Trophoblast cell (in vitro differentiated cells and primary cell): ENCODE data around the gene PTPRM.

Source experiments
- DNase-seq, 2 donors: peaks; one replicate each; pipeline ENCODE4 v3.0.0-alpha.2; 2016
- H2AFZ ChIP-seq: 2 replicates; pipeline ENCODE4 v1.6.1; 2013; ENCODE audit warnings: low read length, moderate library complexity, mild to moderate bottlenecking; ENCODE audit not compliant: insufficient read depth, poor library complexity
- H2AK5ac ChIP-seq: 2 replicates; pipeline ENCODE4 v1.6.1; 2013; ENCODE audit warnings: mild to moderate bottlenecking, low read length
- H2BK120ac ChIP-seq: 2 replicates; pipeline ENCODE4 v1.6.1; 2013; ENCODE audit warnings: low read length, mild to moderate bottlenecking, moderate library complexity; ENCODE audit not compliant: insufficient read depth, poor library complexity
- H2BK12ac ChIP-seq: 2 replicates; pipeline ENCODE4 v1.6.1; 2013; ENCODE audit warnings: mild to moderate bottlenecking, low read length, moderate library complexity
- H2BK5ac ChIP-seq: 2 replicates; pipeline ENCODE4 v1.6.1; 2013; ENCODE audit warnings: low read length, low read depth, moderate library complexity, mild to moderate bottlenecking; ENCODE audit not compliant: poor library complexity
- H3K14ac ChIP-seq: 2 replicates; pipeline ENCODE4 v1.6.1; 2013; ENCODE audit warnings: mild to moderate bottlenecking, low read length
- H3K18ac ChIP-seq: 2 replicates; pipeline ENCODE4 v1.6.1; 2013; ENCODE audit warnings: mild to moderate bottlenecking, low read length
- H3K23ac ChIP-seq: 2 replicates; pipeline ENCODE4 v1.6.1; 2013; ENCODE audit warnings: low read length
- H3K27ac ChIP-seq: 2 replicates; pipeline ENCODE4 v1.5.1; 2013; ENCODE audit warnings: low read depth, mild to moderate bottlenecking, inconsistent platforms, low read length, moderate library complexity
- H3K27me3 ChIP-seq: 2 replicates; pipeline ENCODE4 v1.6.1; 2013; ENCODE audit warnings: inconsistent platforms, mild to moderate bottlenecking, low read length, moderate library complexity; ENCODE audit not compliant: insufficient read depth
- H3K36me3 ChIP-seq, 2 experiments: 1 replicate in 1 of 2; 2 replicates in 1 of 2; pipeline ENCODE4 v1.6.1; 2013; ENCODE audit warnings: low read length in 2 of 2, mild to moderate bottlenecking in 2 of 2, moderate library complexity in 1 of 2; ENCODE audit not compliant: insufficient read depth in 2 of 2, control insufficient read depth in 1 of 2
- H3K4ac ChIP-seq: 2 replicates; pipeline ENCODE4 v1.6.1; 2013; ENCODE audit warnings: low read depth, mild to moderate bottlenecking, low read length, moderate library complexity
- H3K4me1 ChIP-seq, 2 experiments: 1 replicate in 1 of 2; 2 replicates in 1 of 2; pipeline ENCODE4 v1.6.1; 2013; ENCODE audit warnings: low read length in 2 of 2, mild to moderate bottlenecking in 2 of 2, moderate library complexity in 1 of 2; ENCODE audit not compliant: insufficient read depth in 2 of 2, control insufficient read depth in 1 of 2
- H3K4me2 ChIP-seq: 2 replicates; pipeline ENCODE4 v1.6.1; 2013; ENCODE audit warnings: inconsistent platforms, mild to moderate bottlenecking, low read length, moderate library complexity
- H3K4me3 ChIP-seq: 2 replicates; pipeline ENCODE4 v1.5.1; 2013; ENCODE audit warnings: mild to moderate bottlenecking, low read depth, low read length, inconsistent platforms
- H3K79me1 ChIP-seq: one replicate; pipeline ENCODE4 v1.6.1; 2013; ENCODE audit warnings: low read length
- H3K79me2 ChIP-seq: 2 replicates; pipeline ENCODE4 v1.6.1; 2013; ENCODE audit warnings: low read length, mild to moderate bottlenecking; ENCODE audit not compliant: control insufficient read depth, insufficient read depth, poor library complexity
- H3K9ac ChIP-seq: 2 replicates; pipeline ENCODE4 v1.6.1; 2013; ENCODE audit warnings: mild to moderate bottlenecking, low read length
- H3K9me3 ChIP-seq: 2 replicates; pipeline ENCODE4 v1.6.1; 2013; ENCODE audit warnings: low read depth, mild to moderate bottlenecking, control low read depth, inconsistent platforms, low read length; ENCODE audit not compliant: insufficient read depth
- H4K12ac ChIP-seq: 2 replicates; pipeline ENCODE4 v1.6.1; 2013; ENCODE audit warnings: low read depth, mild to moderate bottlenecking, low read length, moderate library complexity
- H4K8ac ChIP-seq: 2 replicates; pipeline ENCODE4 v1.6.1; 2013; ENCODE audit warnings: low read depth, mild to moderate bottlenecking, low read length, moderate library complexity
- H4K91ac ChIP-seq: one replicate; pipeline ENCODE4 v1.6.1; 2013; ENCODE audit warnings: low read depth, mild to moderate bottlenecking, low read length, moderate library complexity
- WGBS: extraction: QIAGEN DNeasy Blood & Tissue Kit; methylation state at CpG from one replicate; pipeline ENCODE4 v1.1.7; 2013; ENCODE audit warnings: missing lambda C conversion rate; ENCODE audit not compliant: insufficient read length, insufficient coverage; ENCODE audit errors: extremely low coverage; 5-methylcytosine and 5-hydroxymethylcytosine counted together

Gene PTPRM

GRCh38 chr18:8045160-8045883 is 478.2 kb downstream of the PTPRM start:
- H3K79me2 ChIP-seq, result no peaks in the 10 kb centered on the region
- H3K4me2 ChIP-seq, result no peak overlapping the region
- H2AK5ac ChIP-seq, result no peak overlapping the region
- no peaks in the 10 kb centered on the region for H3K79me1 ChIP-seq
- H3K27ac ChIP-seq, result no peak overlapping the region
- H3K27me3 ChIP-seq, result no peaks in the 10 kb centered on the region
- no peak overlapping the region for H2BK5ac ChIP-seq
- H2AFZ ChIP-seq, result no peak overlapping the region
- no peak overlapping the region for H4K91ac ChIP-seq
- no peak overlapping the region for H3K14ac ChIP-seq
- no peak overlapping the region for H3K4ac ChIP-seq
- H2BK12ac ChIP-seq, result no peak overlapping the region
- no peaks in the 10 kb centered on the region for H3K9me3 ChIP-seq
- no peak overlapping the region for H2BK120ac ChIP-seq
- no peak overlapping the region for H3K9ac ChIP-seq
- no CpG with 5 or more reads among the region's 8 CpGs for WGBS
- no peak for DNase-seq
- no peak overlapping the region for H4K8ac ChIP-seq
- no peak overlapping the region for H3K23ac ChIP-seq
- H4K12ac ChIP-seq, result no peak overlapping the region
- no peak overlapping the region for H3K18ac ChIP-seq
- H3K4me1 ChIP-seq, result no peaks in the 10 kb centered on the region
- H3K4me3 ChIP-seq, result no peak overlapping the region
- no peaks in the 10 kb centered on the region for H3K36me3 ChIP-seq

DNA sequence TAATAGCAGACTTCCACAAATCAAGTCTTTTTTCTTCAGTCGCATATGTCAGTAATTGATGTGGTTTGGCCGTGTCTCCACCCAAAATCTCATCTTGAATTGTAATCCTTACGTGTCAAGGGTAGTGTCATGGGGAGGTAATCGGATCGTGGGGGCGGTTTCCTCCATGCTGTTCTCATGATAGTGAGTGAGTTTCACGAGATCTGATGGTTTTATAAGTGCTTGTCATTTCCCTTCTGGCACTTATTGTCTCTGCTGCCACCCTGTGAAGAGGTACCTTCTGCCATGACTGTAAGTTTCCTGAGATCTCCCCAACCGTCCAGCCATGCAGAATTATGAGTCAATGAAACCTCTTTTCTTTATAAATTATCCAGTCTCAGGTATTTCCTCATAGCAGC is 478.8 kb downstream of the PTPRM start:
- Histone ChIP-seq H4K8ac (no peak overlapping the region), H3K79me2 (no peaks in the 10 kb centered on the region), H4K91ac (no peak overlapping the region), H2BK120ac (no peak overlapping the region), H3K23ac (no peak overlapping the region), H2AFZ (no peak overlapping the region), H3K4me1 (no peaks in the 10 kb centered on the region), H3K14ac (no peak overlapping the region), H3K4me2 (no peak overlapping the region), H3K9me3 (no peaks in the 10 kb centered on the region), H2BK5ac (no peak overlapping the region), H3K36me3 (no peaks in the 10 kb centered on the region), H2AK5ac (no peak overlapping the region), H3K27me3 (no peaks in the 10 kb centered on the region), H4K12ac (no peak overlapping the region), H3K4ac (no peak overlapping the region), H3K18ac (no peak overlapping the region), H2BK12ac (no peak overlapping the region), H3K9ac (no peak overlapping the region), H3K79me1 (no peaks in the 10 kb centered on the region), H3K27ac (no peak overlapping the region), H3K4me3 (no peak overlapping the region)
- DNase-seq, result no peak
- WGBS, result no CpG with 5 or more reads among the region's 8 CpGs

- Histone ChIP-seq H2AK5ac (no peak overlapping the region), H4K91ac (no peak overlapping the region), H3K36me3 (no peaks in the 10 kb centered on the region), H2BK120ac (no peak overlapping the region), H2BK12ac (no peak overlapping the region), H3K4me2 (no peak overlapping the region), H3K4me1 (no peaks in the 10 kb centered on the region), H3K79me1 (no peaks in the 10 kb centered on the region), H4K8ac (no peak overlapping the region), H3K23ac (no peak overlapping the region), H3K27me3 (no peaks in the 10 kb centered on the region), H3K4me3 (no peak overlapping the region), H3K14ac (no peak overlapping the region), H3K27ac (no peak overlapping the region), H2AFZ (no peak overlapping the region), H2BK5ac (no peak overlapping the region), H3K79me2 (no peaks in the 10 kb centered on the region), H3K9ac (no peak overlapping the region), H3K18ac (no peak overlapping the region), H3K4ac (no peak overlapping the region), H3K9me3 (no peaks in the 10 kb centered on the region), H4K12ac (no peak overlapping the region)
- WGBS, result no CpG with 5 or more reads among the region's 5 CpGs
- DNase-seq, result no peak
Measured at GRCh38 chr18:8046441-8046840, 479.3 kb downstream of the PTPRM start.

DNA sequence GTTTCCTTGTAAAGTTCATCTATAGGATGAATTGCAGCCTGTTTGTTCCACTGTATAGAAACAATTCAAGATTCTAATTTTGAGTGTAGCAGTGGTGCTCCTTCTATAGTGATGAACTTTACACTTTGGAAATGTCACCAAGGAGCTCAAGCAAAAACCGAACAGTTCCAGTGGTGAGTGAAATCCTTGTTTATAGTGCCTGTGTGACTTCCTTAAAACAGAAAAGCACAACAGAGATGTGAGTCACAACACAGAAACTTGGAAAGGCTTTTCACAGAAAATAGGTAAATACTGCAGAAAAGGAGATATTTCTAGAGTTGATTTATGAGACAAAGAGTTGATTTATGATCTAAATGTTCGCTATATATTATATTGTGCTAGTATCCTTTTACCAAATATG is 482.0 kb downstream of the PTPRM start:
- H2BK12ac ChIP-seq, result no peak overlapping the region

More for the DNA sequence above, 482.0 kb downstream of the PTPRM start:
- Histone ChIP-seq H3K27ac (no peak overlapping the region), H3K36me3 (no peaks in the 10 kb centered on the region), H2BK5ac (no peak overlapping the region), H3K18ac (no peak overlapping the region), H4K91ac (no peak overlapping the region), H2AK5ac (no peak overlapping the region), H3K9ac (no peak overlapping the region), H4K8ac (no peak overlapping the region), H3K4me3 (no peak overlapping the region), H4K12ac (no peak overlapping the region), H3K4ac (no peak overlapping the region), H3K79me2 (no peaks in the 10 kb centered on the region), H3K14ac (no peak overlapping the region), H3K27me3 (no peaks in the 10 kb centered on the region), H3K4me2 (no peak overlapping the region), H3K79me1 (no peaks in the 10 kb centered on the region), H2BK120ac (no peak overlapping the region), H3K4me1 (no peaks in the 10 kb centered on the region), H2AFZ (no peak overlapping the region), H3K23ac (no peak overlapping the region), H3K9me3 (no peaks in the 10 kb centered on the region)
- DNase-seq, result no peak
- no CpG with 5 or more reads among the region's 2 CpGs for WGBS
